Osteoblast (primary cell): ENCODE measurements around the gene ASTN2. TPM values are rescaled to one million over a fixed set of nuclear protein-coding genes. Genes with fewer than 3 reads are reported as not detected.

Experiments
- DNase-seq: peaks from one replicate; pipeline ENCODE4 v3.0.0; 2011; ENCODE audit warnings: low spot score, mixed read lengths; ENCODE audit not compliant: insufficient read length; ENCODE audit errors: missing footprints
- H2AFZ ChIP-seq: 2 replicates; pipeline ENCODE4 v1.6.0; 2011; ENCODE audit warnings: mild to moderate bottlenecking, low read length
- H3K27ac ChIP-seq: 2 replicates; pipeline ENCODE4 v1.5.1; 2011; ENCODE audit warnings: mild to moderate bottlenecking, low read depth, low read length, moderate library complexity
- H3K27me3 ChIP-seq: 2 replicates; pipeline ENCODE4 v1.6.0; 2012; ENCODE audit warnings: mild to moderate bottlenecking, control low read depth, inconsistent platforms, low read length, moderate library complexity; ENCODE audit not compliant: insufficient read depth
- H3K36me3 ChIP-seq: 2 replicates; pipeline ENCODE4 v1.5.1; 2011; ENCODE audit warnings: mild to moderate bottlenecking, low read length, control low read depth, moderate library complexity; ENCODE audit not compliant: insufficient read depth
- H3K4me1 ChIP-seq: 2 replicates; pipeline ENCODE4 v1.5.1; 2011; ENCODE audit warnings: mild to moderate bottlenecking, low read length, control low read depth, moderate library complexity; ENCODE audit not compliant: insufficient read depth
- H3K4me2 ChIP-seq: 2 replicates; pipeline ENCODE4 v1.6.0; 2011; ENCODE audit warnings: mild to moderate bottlenecking, low read length; ENCODE audit not compliant: insufficient read depth
- H3K4me3 ChIP-seq: fragments of 200-600 bp; sonication (generic); 3 replicates; pipeline ENCODE4 v1.5.1; 2012; ENCODE audit warnings: mild to moderate bottlenecking, low read length, inconsistent platforms; ENCODE audit not compliant: insufficient read depth
- H3K79me2 ChIP-seq: 2 replicates; pipeline ENCODE4 v1.6.0; 2012; ENCODE audit warnings: mild to moderate bottlenecking, low read length, control low read depth, inconsistent platforms; ENCODE audit not compliant: insufficient read depth
- H3K9me3 ChIP-seq: 2 replicates; pipeline ENCODE4 v1.5.1; 2011; ENCODE audit warnings: low read depth, low read length, control low read depth
- H4K20me1 ChIP-seq: 2 replicates; pipeline ENCODE4 v1.6.0; 2012; ENCODE audit warnings: mild to moderate bottlenecking, low read length, control low read depth; ENCODE audit not compliant: insufficient read depth
- total RNA-seq: library from RNA; depleted of rRNA; stranded (reverse); fragments of >200 nt; gene quantifications from 2 replicates; pipeline ENCODE4 v1.2.3, GENCODE V29; 2012
- TF ChIP-seq, protein P1 (sequence below): IDR thresholded peaks from 2 replicates; pipeline ENCODE4 v1.5.1; 2011; ENCODE audit warnings: mild to moderate bottlenecking, low read depth, low read length, moderate library complexity; ENCODE audit errors: extremely low read depth

ASTN2 gene
- total RNA-seq, 1 donor: 4.7 TPM

DNA sequence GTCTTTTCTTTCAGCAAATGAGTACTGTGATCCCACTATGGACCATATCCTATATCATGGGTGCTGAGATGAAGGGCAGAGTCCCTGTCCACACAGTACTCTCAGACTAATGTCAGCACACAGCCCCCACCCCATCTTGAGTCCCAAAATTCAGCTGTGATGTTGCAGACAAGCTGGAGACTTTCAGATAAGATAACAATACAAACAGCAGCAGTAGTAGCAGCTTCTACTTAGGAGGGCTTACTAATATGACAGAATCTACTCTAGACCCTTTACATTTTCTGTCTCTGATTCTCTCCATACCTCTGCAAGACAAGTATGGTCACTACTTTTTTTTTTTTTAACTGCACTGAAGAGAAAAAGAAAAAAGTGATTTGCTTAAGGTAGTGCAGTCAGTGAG lies 856.8 kb downstream of the ASTN2 start:
- Histone ChIP-seq H2AFZ (no peak overlapping the region), H3K79me2 (no peaks in the 10 kb centered on the region), H3K9me3 (no peaks in the 10 kb centered on the region), H3K27ac (no peak overlapping the region), H3K4me2 (no peak overlapping the region), H3K4me1 (no peaks in the 10 kb centered on the region), H3K27me3 (no peaks in the 10 kb centered on the region), H3K36me3 (no peaks in the 10 kb centered on the region), H4K20me1 (no peaks in the 10 kb centered on the region), H3K4me3 (no peak overlapping the region)
- DNase-seq: no peak
- TF ChIP-seq, protein P1, sequence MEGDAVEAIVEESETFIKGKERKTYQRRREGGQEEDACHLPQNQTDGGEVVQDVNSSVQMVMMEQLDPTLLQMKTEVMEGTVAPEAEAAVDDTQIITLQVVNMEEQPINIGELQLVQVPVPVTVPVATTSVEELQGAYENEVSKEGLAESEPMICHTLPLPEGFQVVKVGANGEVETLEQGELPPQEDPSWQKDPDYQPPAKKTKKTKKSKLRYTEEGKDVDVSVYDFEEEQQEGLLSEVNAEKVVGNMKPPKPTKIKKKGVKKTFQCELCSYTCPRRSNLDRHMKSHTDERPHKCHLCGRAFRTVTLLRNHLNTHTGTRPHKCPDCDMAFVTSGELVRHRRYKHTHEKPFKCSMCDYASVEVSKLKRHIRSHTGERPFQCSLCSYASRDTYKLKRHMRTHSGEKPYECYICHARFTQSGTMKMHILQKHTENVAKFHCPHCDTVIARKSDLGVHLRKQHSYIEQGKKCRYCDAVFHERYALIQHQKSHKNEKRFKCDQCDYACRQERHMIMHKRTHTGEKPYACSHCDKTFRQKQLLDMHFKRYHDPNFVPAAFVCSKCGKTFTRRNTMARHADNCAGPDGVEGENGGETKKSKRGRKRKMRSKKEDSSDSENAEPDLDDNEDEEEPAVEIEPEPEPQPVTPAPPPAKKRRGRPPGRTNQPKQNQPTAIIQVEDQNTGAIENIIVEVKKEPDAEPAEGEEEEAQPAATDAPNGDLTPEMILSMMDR: no peak

DNA sequence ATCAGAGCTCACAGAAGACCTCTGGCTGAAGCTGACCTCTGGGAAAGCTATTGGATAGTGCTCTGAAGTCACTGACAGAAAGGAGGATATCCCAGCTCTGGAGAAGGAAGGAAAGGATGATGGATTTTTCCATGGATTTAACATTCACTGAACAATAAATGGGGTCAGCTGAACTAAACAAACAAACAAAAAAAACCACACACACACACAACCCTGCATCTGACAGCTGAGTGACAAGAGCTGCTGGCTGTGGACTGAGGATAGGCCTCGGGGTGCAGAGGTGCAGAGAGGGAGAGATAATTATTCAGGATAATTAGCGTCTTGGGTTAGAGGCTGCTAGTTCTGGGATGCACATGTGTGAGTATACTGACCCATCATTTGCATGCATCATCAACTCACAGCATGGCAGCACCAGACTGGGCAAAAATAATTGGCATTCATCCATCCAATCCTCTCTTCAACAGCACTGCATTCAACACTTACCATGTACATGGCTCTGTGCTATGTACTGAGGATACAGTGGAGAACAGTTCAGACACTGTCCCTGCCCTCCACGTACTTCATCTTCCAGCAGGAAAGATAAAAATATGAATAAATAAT lies 859.2 kb downstream of the ASTN2 start:
- no peaks in the 10 kb centered on the region for H3K27me3 ChIP-seq
- peak; percentile 62 for DNase-seq
- no peaks in the 10 kb centered on the region for H3K79me2 ChIP-seq
- no peaks in the 10 kb centered on the region for H4K20me1 ChIP-seq
- TF ChIP-seq, protein P1: no peak
- no peak overlapping the region for H2AFZ ChIP-seq
- no peak overlapping the region for H3K4me2 ChIP-seq
- H3K27ac ChIP-seq: no peak overlapping the region
- H3K9me3 ChIP-seq: no peaks in the 10 kb centered on the region
- H3K4me3 ChIP-seq: no peak overlapping the region
- peaks cover 10% of the 10 kb centered on the region for H3K4me1 ChIP-seq
- H3K36me3 ChIP-seq: no peaks in the 10 kb centered on the region

DNA sequence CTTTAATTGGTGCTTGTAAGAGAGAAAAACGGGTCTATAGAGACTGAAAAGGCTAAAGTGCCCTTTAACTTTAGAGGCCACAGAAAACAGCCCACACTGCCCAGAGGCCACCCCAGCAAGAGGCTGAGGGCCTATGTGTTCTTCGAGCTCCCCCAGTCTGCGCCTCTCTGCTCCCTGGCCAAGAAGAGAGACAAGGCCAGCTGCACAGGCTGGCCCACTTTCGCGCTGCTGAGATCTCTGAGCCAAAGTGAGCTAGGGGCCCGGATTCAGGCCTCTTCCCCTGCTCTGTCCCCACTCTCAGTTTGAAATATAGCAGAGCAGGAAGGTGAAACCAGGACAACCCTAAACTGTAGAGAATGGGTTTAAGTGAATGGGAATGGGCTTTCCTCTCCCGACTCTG lies 859.7 kb downstream of the ASTN2 start:
- TF ChIP-seq, protein P1: no peak
- no peak overlapping the region for H2AFZ ChIP-seq
- no peaks in the 10 kb centered on the region for H3K27me3 ChIP-seq
- H3K79me2 ChIP-seq: no peaks in the 10 kb centered on the region
- H3K4me2 ChIP-seq: no peak overlapping the region
- no peaks in the 10 kb centered on the region for H4K20me1 ChIP-seq
- no peaks in the 10 kb centered on the region for H3K36me3 ChIP-seq
- no peak overlapping the region for H3K27ac ChIP-seq
- H3K9me3 ChIP-seq: no peaks in the 10 kb centered on the region
- H3K4me1 ChIP-seq: peaks cover 15% of the 10 kb centered on the region
- no peak overlapping the region for H3K4me3 ChIP-seq
- DNase-seq: no peak

DNA sequence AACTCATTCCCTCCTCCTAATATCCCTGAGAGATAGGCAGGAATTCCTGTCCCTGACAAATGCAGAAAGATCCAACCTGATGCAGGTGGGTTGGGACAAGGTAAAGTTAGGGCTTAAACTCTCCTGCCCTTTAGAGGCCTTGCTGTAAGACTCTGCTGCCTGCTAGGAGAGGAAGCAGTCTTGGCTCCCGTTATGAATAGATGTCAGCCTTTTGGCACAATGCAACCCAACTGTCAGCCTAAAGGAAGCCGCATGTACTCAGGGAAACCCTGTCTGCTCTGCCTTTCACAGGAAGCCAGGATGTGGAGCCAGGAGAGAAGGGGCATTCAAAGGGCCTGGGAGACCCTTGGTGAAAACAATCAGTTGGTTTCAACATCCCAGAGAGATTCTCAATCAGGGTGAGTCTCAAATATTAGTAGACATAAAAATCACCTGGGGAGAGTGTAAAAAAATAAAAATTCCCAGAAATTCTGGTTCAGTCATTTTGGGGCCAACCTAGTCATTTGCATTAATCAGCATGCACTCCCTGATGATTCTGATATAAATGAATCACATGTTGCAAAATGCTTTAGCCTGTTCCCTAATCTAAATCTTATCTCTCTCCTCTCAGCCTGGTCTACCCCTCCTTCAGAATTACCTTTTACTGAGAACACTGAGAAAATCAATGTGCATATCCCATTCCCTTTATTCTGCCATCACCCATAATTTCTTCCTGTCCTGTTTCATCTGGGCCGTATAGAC lies 864.0 kb downstream of the ASTN2 start:
- no peaks in the 10 kb centered on the region for H3K9me3 ChIP-seq
- H3K4me2 ChIP-seq: peak overlapping the region; percentile 16
- H3K79me2 ChIP-seq: no peaks in the 10 kb centered on the region
- no peak overlapping the region for H3K4me3 ChIP-seq
- peaks cover 48% of the 10 kb centered on the region for H3K4me1 ChIP-seq
- H2AFZ ChIP-seq: peak overlapping the region; percentile 20
- H3K27ac ChIP-seq: peak overlapping the region; percentile 81
- DNase-seq: no peak
- no peaks in the 10 kb centered on the region for H3K36me3 ChIP-seq
- H3K27me3 ChIP-seq: no peaks in the 10 kb centered on the region
- H4K20me1 ChIP-seq: no peaks in the 10 kb centered on the region
- TF ChIP-seq, protein P1: no peak
